Panc1 (cell line): ENCODE data around the gene KCNJ1. TPM values are rescaled to one million over a fixed set of nuclear protein-coding genes. Genes with fewer than 3 reads are reported as not detected.
A peak's percentile ranks its signal among the peaks of the same experiment; 100 is the strongest.

Experiments used
- ATAC-seq: fragments of 200-7000 bp; cut with Tn5 transposase; 2 replicates; pipeline ENCODE4 v1.9.1; 2020; ENCODE audit warnings: mild to moderate bottlenecking, moderate library complexity
- BruUV-seq: library from RNA; stranded (reverse); fragments of 400-500 nt; replicated peaks from 2 replicates; lab custom pipeline; 2021; lab: Mats Ljungman, UMichigan
- CTCF ChIA-PET: fragments of 300-600 bp; sonication (Branson Sonifier 250); formaldehyde crosslinking; loops from one replicate; lab custom pipeline; 2022; ENCODE audit warnings: antibody characterized with exemption; lab: Charles Lee
- POLR2A ChIA-PET: fragments of 300-600 bp; sonication (Branson Sonifier 250); formaldehyde crosslinking; loops from one replicate; lab custom pipeline; 2022; ENCODE audit warnings: antibody characterized with exemption; lab: Charles Lee
- DNase-seq: peaks from one replicate; pipeline ENCODE4 v3.0.0-alpha.2; 2010; ENCODE audit warnings: low read depth, low spot score
- H3K27ac ChIP-seq: 2 replicates; pipeline ENCODE4 v1.5.1; 2011; ENCODE audit warnings: mild to moderate bottlenecking, low read length, inconsistent platforms
- H3K27me3 ChIP-seq: fragments of 200-500 bp; sonication (Bioruptor generic); 2 replicates; pipeline ENCODE4 v1.6.0; 2014; ENCODE audit warnings: low read length, inconsistent platforms; ENCODE audit not compliant: control insufficient read depth, insufficient read depth
- H3K36me3 ChIP-seq: fragments of 200-500 bp; sonication (Bioruptor generic); 2 replicates; pipeline ENCODE4 v1.5.1; 2014; ENCODE audit warnings: inconsistent platforms, mild to moderate bottlenecking, low read length, moderate library complexity; ENCODE audit not compliant: control insufficient read depth, insufficient read depth
- H3K4me1 ChIP-seq: 2 replicates; pipeline ENCODE4 v1.5.1; 2011; ENCODE audit warnings: inconsistent platforms, mild to moderate bottlenecking, low read length, moderate library complexity; ENCODE audit not compliant: control insufficient read depth, insufficient read depth
- H3K4me3 ChIP-seq, 2 experiments: 2 replicates each; pipeline ENCODE4 v1.5.1; 2011 to 2012; ENCODE audit warnings: low read depth in 2 of 2, low read length in 2 of 2, mild to moderate bottlenecking in 2 of 2, inconsistent platforms in 1 of 2, moderate library complexity in 1 of 2
- H3K9me3 ChIP-seq: fragments of 200-500 bp; sonication (Bioruptor generic); 2 replicates; pipeline ENCODE4 v1.5.1; 2014; ENCODE audit warnings: low read depth, mild to moderate bottlenecking, inconsistent platforms, low read length, moderate library complexity; ENCODE audit not compliant: control insufficient read depth, insufficient read depth
- CTCF ChIP-seq: fragments of 450-650 bp; IDR thresholded peaks from 2 replicates; pipeline ENCODE4 v1.5.1; 2017; ENCODE audit warnings: mild to moderate bottlenecking
- POLR2AphosphoS5 ChIP-seq: IDR thresholded peaks from 2 replicates; pipeline ENCODE4 v1.6.1; 2012; ENCODE audit warnings: mild to moderate bottlenecking, low read depth, low read length, moderate library complexity
- REST ChIP-seq, 2 experiments: IDR thresholded peaks; 2 replicates each; pipeline ENCODE4 v1.6.1; 2011 to 2012; ENCODE audit warnings: low read depth in 2 of 2, control low read depth in 1 of 2, low read length in 1 of 2, mild to moderate bottlenecking in 1 of 2, moderate library complexity in 1 of 2; ENCODE audit not compliant: insufficient read depth in 1 of 2
- SIN3A ChIP-seq: IDR thresholded peaks from 2 replicates; pipeline ENCODE4 v1.6.1; 2012; ENCODE audit warnings: low read depth, mild to moderate bottlenecking, low read length, moderate library complexity, borderline replicate concordance; ENCODE audit not compliant: insufficient read depth
- TCF7L2 ChIP-seq: IDR thresholded peaks from 2 replicates; pipeline ENCODE4 v1.6.1; 2011; ENCODE audit warnings: mild to moderate bottlenecking, low read depth, low read length, inconsistent platforms
- in situ Hi-C: cut with HindIII; loops from 2 replicates; pipeline ENCODE4 v1.10.0; 2016; ENCODE audit warnings: low sequenced_read_pairs, low pct_unique_long_range_greater_than_20kb
- intact Hi-C: fragments of 100-400 bp; cut with micrococcal nuclease; formaldehyde crosslinking; loops from one replicate; pipeline ENCODE4 v1.10.0; 2022; ENCODE audit not compliant: unreplicated experiment
- total RNA-seq: library from RNA; stranded (reverse); gene quantifications from one replicate; pipeline ENCODE4 v1.2.1, GENCODE V29; 2021; ENCODE audit not compliant: unreplicated experiment

Gene KCNJ1
- total RNA-seq, 1 experiment from 2014 or later = not detected

GRCh38 chr11:128890543-128891368 is 23.7 kb upstream of the KCNJ1 start, which contains the start of gene KCNJ5:
Gene KCNJ5, plus strand, starts transcription at chr11:128891356. Its CDS starts 19,918 bp downstream, at chr11:128911274.
- in situ Hi-C loops = no loop called here
- Histone ChIP-seq H3K4me1 (no peaks in the 10 kb centered on the region), H3K27ac (no peak within 1 kb of the TSS; the same call in 1 of the 2 replicates), H3K9me3 (no peaks in the 10 kb centered on the region), H3K27me3 (peaks cover 16% of the 10 kb centered on the region), H3K4me3 (peak within 1 kb of the TSS; percentile 46 to 57), H3K36me3 (no peaks in the 10 kb centered on the region)
- DNase-seq (no peak), ATAC-seq (peak; percentile 70)
- ChIA-PET CTCF (interaction anchor here (1.1 to 1.3 kb wide), 2 partner anchors 16 to 66 kb away, joined by 4 to 7 read pairs; no protein-coding TSS in a partner anchor), POLR2A (no interaction called here)
- no TSS peak for BruUV-seq
- TF ChIP-seq REST (IDR thresholded peaks at IDR 0.05; ENCODE audit: insufficient read depth in 1 of 2, low read depth in 2 of 2, low read length in 1 of 2) = no peak
- no peak for TF ChIP-seq SIN3A
- no peak for TF ChIP-seq POLR2AphosphoS5
- TF ChIP-seq TCF7L2 = no peak
- TF ChIP-seq CTCF = no peak
- intact Hi-C loops = no loop called here

- H3K9me3 ChIP-seq = no peaks in the 10 kb centered on the region
- intact Hi-C loops (no loop called here), in situ Hi-C loops (no loop called here)
- CTCF ChIA-PET = interaction anchor here (1.1 to 1.3 kb wide), 2 partner anchors 16 to 66 kb away, joined by 4 to 7 read pairs; no protein-coding TSS in a partner anchor
- POLR2A ChIA-PET = no interaction called here
- BruUV-seq = no TSS peak
- H3K36me3 ChIP-seq = no peaks in the 10 kb centered on the region
- H3K4me1 ChIP-seq = no peaks in the 10 kb centered on the region
- ATAC-seq = peak; percentile 42; the same call in 1 of the 2 replicates
- H3K27ac ChIP-seq = no peak overlapping the region; the same call in 1 of the 2 replicates
- no peak for TF ChIP-seq REST (IDR thresholded peaks at IDR 0.05; ENCODE audit: insufficient read depth in 1 of 2, low read depth in 2 of 2, low read length in 1 of 2)
- no peak for TF ChIP-seq SIN3A
- TF ChIP-seq TCF7L2 = no peak
- TF ChIP-seq POLR2AphosphoS5 = no peak
- TF ChIP-seq CTCF = no peak
- H3K4me3 ChIP-seq = peak overlapping the region; percentile 46 to 57
- peaks cover 16% of the 10 kb centered on the region for H3K27me3 ChIP-seq
- no peak for DNase-seq
These were observed 23.1 kb upstream of the KCNJ1 start for GRCh38 chr11:128890216-128890542.
